HepG2 (cell line): ENCODE results near the gene ZNF345. TPM values are rescaled to one million over a fixed set of nuclear protein-coding genes. Genes with fewer than 3 reads are reported as not detected.
A peak's percentile ranks its signal among the peaks of the same experiment; 100 is the strongest.

Source experiments
- AKAP8 ChIP-seq: sonication (generic); formaldehyde crosslinking; IDR thresholded peaks from 2 replicates; pipeline ENCODE4 v1.5.1; 2020; ENCODE audit warnings: mild to moderate bottlenecking, missing genetic modification reagents
- EED ChIP-seq: sonication (generic); formaldehyde crosslinking; IDR thresholded peaks from 2 replicates; pipeline ENCODE4 v1.5.0; 2020; ENCODE audit warnings: mild to moderate bottlenecking, missing genetic modification reagents
- EZH2 ChIP-seq: conservative IDR thresholded peaks from 2 replicates; pipeline ENCODE4 v1.6.1; 2012; ENCODE audit warnings: mild to moderate bottlenecking, low read depth, low read length, moderate library complexity
- FOXM1 ChIP-seq: sonication (generic); formaldehyde crosslinking; IDR thresholded peaks from 2 replicates; pipeline ENCODE4 v1.5.0; 2020; ENCODE audit warnings: missing genetic modification reagents
- JUN ChIP-seq: sonication (generic); formaldehyde crosslinking; IDR thresholded peaks from 2 replicates; pipeline ENCODE4 v1.4.0; 2020; ENCODE audit warnings: mild to moderate bottlenecking, missing genetic modification reagents
- KDM5B ChIP-seq: sonication (generic); formaldehyde crosslinking; IDR thresholded peaks from 2 replicates; pipeline ENCODE4 v1.4.0; 2020; ENCODE audit warnings: missing genetic modification reagents, mild to moderate bottlenecking, borderline replicate concordance
- MTF1 ChIP-seq: sonication (generic); formaldehyde crosslinking; IDR thresholded peaks from 2 replicates; pipeline ENCODE4 v1.5.0; 2020; ENCODE audit warnings: missing genetic modification reagents
- SSRP1 ChIP-seq: IDR thresholded peaks from 2 replicates; pipeline ENCODE4 v1.6.1; 2016; ENCODE audit warnings: control low read depth
- U2AF1 ChIP-seq: fragments of 200-400 bp; formaldehyde crosslinking; optimal IDR thresholded peaks from 2 replicates; pipeline ENCODE3; 2017; ENCODE audit warnings: mild to moderate bottlenecking, low read depth, low read length
- ZMYM2 ChIP-seq: sonication (generic); formaldehyde crosslinking; IDR thresholded peaks from 2 replicates; pipeline ENCODE4 v1.8.0; 2022; ENCODE audit warnings: mild to moderate bottlenecking, missing genetic modification reagents
- ZNF143 ChIP-seq: sonication (generic); formaldehyde crosslinking; IDR thresholded peaks from 2 replicates; pipeline ENCODE4 v1.4.0; 2020; ENCODE audit warnings: missing genetic modification reagents
- ZNF747 ChIP-seq: sonication (generic); formaldehyde crosslinking; IDR thresholded peaks from 2 replicates; pipeline ENCODE4 v1.8.1; 2023; ENCODE audit warnings: missing genetic modification reagents, mild to moderate bottlenecking, borderline replicate concordance
- ZNF790 ChIP-seq: sonication (generic); formaldehyde crosslinking; IDR thresholded peaks from 2 replicates; pipeline ENCODE4 v1.8.0; 2022; ENCODE audit warnings: missing genetic modification reagents, mild to moderate bottlenecking, borderline replicate concordance
- ZNF83 ChIP-seq: sonication (generic); formaldehyde crosslinking; IDR thresholded peaks from 2 replicates; pipeline ENCODE4 v1.4.0; 2020; ENCODE audit warnings: missing genetic modification reagents, mild to moderate bottlenecking, borderline replicate concordance
- polyA plus RNA-seq, 8 experiments: library from polyadenylated mRNA; depleted of rRNA in 3 of 8; stranded (reverse) in 7 of 8; unstranded in 1 of 8; fragments of >200 nt; fragmentation: Illumina TruSeq in 4 of 8; extraction: Trizol in 4 of 8; gene quantifications; 2 replicates each; pipeline versions ENCODE4 v1.2.1 to v1.2.3, GENCODE V29; 2011 to 2016; ENCODE audit warnings: low read depth in 4 of 8, missing spikeins in 1 of 8, mixed read lengths in 1 of 8; ENCODE audit not compliant: insufficient read depth in 1 of 8
- total RNA-seq, 5 experiments: library from RNA; depleted of rRNA; stranded (reverse); fragments of >200 nt; fragmentation: Illumina TruSeq; extraction: Trizol; gene quantifications; 2 replicates each; pipeline ENCODE4 v1.2.3, GENCODE V29; 2016; ENCODE audit warnings: low read depth in 1 of 5
- TF ChIP-seq, protein P1 (sequence below): IDR thresholded peaks from 2 replicates; pipeline ENCODE4 v1.6.1; 2012; ENCODE audit warnings: low read depth, low read length, improper control_type of control experiment
- TF ChIP-seq, protein P2 (sequence below): sonication (generic); formaldehyde crosslinking; IDR thresholded peaks from 2 replicates; pipeline ENCODE4 v1.5.0; 2020; ENCODE audit warnings: mild to moderate bottlenecking, missing genetic modification reagents
- TF ChIP-seq, protein P3 (sequence below): sonication (generic); formaldehyde crosslinking; IDR thresholded peaks from 2 replicates; pipeline ENCODE4 v1.5.1; 2020; ENCODE audit warnings: missing genetic modification reagents, mild to moderate bottlenecking, borderline replicate concordance
- TF ChIP-seq, protein P4 (sequence below): sonication (generic); formaldehyde crosslinking; IDR thresholded peaks from 2 replicates; pipeline ENCODE4 v1.8.1; 2023; ENCODE audit warnings: mild to moderate bottlenecking, missing genetic modification reagents
- TF ChIP-seq, protein P5 (sequence below): sonication (generic); formaldehyde crosslinking; IDR thresholded peaks from 2 replicates; pipeline ENCODE4 v1.9.0; 2022; ENCODE audit warnings: missing genetic modification reagents, mild to moderate bottlenecking, borderline replicate concordance

Gene ZNF345
- total and polyA plus RNA-seq, 2 of the 13 experiments (the other 11 are each of a cell fraction or from before 2014, with no cell fraction given), result 2.6 to 2.9 TPM

DNA sequence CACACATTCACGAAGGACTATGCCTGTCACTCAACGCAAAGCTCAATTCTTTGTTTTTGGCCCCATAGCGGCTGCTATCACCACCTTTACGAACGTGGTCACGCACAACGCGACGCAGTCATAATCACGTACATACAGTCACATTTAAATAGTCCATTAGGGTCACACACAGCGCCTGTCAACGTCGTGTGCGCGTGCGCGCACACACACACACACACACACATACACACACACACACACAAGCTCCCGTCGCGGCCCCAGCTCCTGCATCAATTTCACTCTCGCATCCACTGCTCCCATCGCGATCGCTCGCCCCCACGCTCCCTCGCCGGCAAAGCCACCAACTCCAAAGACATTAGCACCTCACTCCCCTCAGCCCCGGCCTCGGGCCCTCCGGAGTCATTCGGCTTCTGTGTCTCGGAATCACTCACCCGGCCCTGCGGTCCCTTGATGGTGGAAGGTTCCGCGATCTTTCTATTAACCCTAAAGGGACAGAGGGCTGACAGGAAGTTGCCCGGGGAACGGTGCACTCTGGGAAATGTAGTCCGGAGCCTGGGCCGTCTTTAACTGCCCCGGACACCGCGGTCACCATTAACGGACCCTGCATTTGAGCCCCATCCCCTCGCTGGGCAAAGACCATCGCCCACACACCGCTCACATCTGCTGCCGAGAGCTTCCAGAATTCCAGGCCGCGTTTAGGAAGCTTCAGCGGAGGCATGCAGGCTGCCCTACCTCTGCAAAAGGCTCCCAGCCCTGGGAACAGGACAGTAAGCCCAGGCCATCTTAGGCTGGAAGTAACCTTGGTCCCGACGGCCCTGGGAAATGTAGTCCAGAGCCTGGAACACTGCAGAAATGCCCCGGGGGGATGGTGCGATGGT lies 12.5 kb upstream of the ZNF345 start, which contains the start of gene ZNF790 (continued):
- TF ChIP-seq, protein P1, sequence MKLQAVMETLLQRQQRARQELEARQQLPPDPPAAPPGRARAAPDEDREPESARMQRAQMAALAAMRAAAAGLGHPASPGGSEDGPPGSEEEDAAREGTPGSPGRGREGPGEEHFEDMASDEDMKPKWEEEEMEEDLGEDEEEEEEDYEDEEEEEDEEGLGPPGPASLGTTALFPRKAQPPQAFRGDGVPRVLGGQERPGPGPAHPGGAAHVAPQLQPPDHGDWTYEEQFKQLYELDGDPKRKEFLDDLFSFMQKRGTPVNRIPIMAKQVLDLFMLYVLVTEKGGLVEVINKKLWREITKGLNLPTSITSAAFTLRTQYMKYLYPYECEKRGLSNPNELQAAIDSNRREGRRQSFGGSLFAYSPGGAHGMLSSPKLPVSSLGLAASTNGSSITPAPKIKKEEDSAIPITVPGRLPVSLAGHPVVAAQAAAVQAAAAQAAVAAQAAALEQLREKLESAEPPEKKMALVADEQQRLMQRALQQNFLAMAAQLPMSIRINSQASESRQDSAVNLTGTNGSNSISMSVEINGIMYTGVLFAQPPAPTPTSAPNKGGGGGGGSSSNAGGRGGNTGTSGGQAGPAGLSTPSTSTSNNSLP, result no peak
- TF ChIP-seq JUN (CRISPR knock-in tag) (no peak), MTF1 (CRISPR knock-in tag) (no peak), ZNF747 (0 out of 2 replicates have a peak, but pooled peaks have one; percentile 52), FOXM1 (CRISPR knock-in tag) (no peak), AKAP8 (CRISPR knock-in tag) (peak; percentile 89), SSRP1 (CRISPR knock-in tag) (peak; percentile 88; the same call in 1 of the 2 replicates), ZNF143 (CRISPR knock-in tag) (peak; percentile 95), ZMYM2 (CRISPR knock-in tag) (peak; percentile 27; the same call in 1 of the 2 replicates), EED (peak; percentile 91), ZNF83 (0 out of 2 replicates have a peak, but pooled peaks have one; percentile 16), U2AF1 (peak; percentile 86), EZH2 (no peak), ZNF790 (no peak), KDM5B (CRISPR knock-in tag) (peak; percentile 66; the same call in 1 of the 2 replicates)
- TF ChIP-seq, protein P2, sequence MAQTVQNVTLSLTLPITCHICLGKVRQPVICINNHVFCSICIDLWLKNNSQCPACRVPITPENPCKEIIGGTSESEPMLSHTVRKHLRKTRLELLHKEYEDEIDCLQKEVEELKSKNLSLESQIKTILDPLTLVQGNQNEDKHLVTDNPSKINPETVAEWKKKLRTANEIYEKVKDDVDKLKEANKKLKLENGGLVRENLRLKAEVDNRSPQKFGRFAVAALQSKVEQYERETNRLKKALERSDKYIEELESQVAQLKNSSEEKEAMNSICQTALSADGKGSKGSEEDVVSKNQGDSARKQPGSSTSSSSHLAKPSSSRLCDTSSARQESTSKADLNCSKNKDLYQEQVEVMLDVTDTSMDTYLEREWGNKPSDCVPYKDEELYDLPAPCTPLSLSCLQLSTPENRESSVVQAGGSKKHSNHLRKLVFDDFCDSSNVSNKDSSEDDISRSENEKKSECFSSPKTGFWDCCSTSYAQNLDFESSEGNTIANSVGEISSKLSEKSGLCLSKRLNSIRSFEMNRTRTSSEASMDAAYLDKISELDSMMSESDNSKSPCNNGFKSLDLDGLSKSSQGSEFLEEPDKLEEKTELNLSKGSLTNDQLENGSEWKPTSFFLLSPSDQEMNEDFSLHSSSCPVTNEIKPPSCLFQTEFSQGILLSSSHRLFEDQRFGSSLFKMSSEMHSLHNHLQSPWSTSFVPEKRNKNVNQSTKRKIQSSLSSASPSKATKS (CRISPR knock-in tag), result peak; percentile 58; the same call in 1 of the 2 replicates
- TF ChIP-seq, protein P3, sequence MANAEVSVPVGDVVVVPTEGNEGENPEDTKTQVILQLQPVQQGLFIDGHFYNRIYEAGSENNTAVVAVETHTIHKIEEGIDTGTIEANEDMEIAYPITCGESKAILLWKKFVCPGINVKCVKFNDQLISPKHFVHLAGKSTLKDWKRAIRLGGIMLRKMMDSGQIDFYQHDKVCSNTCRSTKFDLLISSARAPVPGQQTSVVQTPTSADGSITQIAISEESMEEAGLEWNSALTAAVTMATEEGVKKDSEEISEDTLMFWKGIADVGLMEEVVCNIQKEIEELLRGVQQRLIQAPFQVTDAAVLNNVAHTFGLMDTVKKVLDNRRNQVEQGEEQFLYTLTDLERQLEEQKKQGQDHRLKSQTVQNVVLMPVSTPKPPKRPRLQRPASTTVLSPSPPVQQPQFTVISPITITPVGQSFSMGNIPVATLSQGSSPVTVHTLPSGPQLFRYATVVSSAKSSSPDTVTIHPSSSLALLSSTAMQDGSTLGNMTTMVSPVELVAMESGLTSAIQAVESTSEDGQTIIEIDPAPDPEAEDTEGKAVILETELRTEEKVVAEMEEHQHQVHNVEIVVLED (CRISPR knock-in tag), result peak; percentile 96
- TF ChIP-seq, protein P4, sequence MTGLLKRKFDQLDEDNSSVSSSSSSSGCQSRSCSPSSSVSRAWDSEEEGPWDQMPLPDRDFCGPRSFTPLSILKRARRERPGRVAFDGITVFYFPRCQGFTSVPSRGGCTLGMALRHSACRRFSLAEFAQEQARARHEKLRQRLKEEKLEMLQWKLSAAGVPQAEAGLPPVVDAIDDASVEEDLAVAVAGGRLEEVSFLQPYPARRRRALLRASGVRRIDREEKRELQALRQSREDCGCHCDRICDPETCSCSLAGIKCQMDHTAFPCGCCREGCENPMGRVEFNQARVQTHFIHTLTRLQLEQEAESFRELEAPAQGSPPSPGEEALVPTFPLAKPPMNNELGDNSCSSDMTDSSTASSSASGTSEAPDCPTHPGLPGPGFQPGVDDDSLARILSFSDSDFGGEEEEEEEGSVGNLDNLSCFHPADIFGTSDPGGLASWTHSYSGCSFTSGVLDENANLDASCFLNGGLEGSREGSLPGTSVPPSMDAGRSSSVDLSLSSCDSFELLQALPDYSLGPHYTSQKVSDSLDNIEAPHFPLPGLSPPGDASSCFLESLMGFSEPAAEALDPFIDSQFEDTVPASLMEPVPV, result 0 out of 2 replicates have a peak, but pooled peaks have one; percentile 3
- TF ChIP-seq, protein P5, sequence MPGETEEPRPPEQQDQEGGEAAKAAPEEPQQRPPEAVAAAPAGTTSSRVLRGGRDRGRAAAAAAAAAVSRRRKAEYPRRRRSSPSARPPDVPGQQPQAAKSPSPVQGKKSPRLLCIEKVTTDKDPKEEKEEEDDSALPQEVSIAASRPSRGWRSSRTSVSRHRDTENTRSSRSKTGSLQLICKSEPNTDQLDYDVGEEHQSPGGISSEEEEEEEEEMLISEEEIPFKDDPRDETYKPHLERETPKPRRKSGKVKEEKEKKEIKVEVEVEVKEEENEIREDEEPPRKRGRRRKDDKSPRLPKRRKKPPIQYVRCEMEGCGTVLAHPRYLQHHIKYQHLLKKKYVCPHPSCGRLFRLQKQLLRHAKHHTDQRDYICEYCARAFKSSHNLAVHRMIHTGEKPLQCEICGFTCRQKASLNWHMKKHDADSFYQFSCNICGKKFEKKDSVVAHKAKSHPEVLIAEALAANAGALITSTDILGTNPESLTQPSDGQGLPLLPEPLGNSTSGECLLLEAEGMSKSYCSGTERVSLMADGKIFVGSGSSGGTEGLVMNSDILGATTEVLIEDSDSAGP, result peak; percentile 86
